22Rv1 (cell line): ENCODE measurements around the gene GPR62.

Experiments
- H3K27ac ChIP-seq: fragments of 450-650 bp; 2 replicates; pipeline ENCODE4 v1.5.1; 2017
- ZFX ChIP-seq: fragments of 450-650 bp; IDR thresholded peaks from 2 replicates; pipeline ENCODE4 v1.6.1; 2017; ENCODE audit warnings: antibody characterized with exemption, borderline replicate concordance
- TF ChIP-seq, protein P1 (sequence below): fragments of 450-650 bp; IDR thresholded peaks from 2 replicates; pipeline ENCODE4 v1.5.1; 2017; ENCODE audit warnings: mild to moderate bottlenecking

GPR62 gene

DNA sequence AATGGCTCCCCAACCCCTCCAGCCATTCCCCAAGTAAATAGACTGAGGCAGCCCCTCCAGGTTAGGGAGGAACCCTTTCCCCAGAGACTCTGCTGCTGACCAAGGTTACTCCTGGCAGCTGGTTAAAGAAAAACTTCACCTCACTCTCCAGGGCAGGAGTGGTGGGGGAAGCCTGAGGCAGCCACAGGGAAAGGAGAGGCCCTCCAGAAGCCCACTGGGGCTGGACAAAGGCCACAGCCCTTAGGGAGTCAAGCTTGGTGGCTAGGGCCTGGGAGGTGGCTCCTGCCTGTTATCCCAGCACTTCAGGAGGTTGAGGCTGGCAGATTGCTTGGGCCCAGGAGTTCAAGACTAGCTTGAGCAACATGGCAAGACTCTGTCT is 29.1 kb downstream of the GPR62 start:
- H3K27ac ChIP-seq: peak overlapping the region; percentile 99
- no peak for TF ChIP-seq ZFX
- TF ChIP-seq, protein P1, sequence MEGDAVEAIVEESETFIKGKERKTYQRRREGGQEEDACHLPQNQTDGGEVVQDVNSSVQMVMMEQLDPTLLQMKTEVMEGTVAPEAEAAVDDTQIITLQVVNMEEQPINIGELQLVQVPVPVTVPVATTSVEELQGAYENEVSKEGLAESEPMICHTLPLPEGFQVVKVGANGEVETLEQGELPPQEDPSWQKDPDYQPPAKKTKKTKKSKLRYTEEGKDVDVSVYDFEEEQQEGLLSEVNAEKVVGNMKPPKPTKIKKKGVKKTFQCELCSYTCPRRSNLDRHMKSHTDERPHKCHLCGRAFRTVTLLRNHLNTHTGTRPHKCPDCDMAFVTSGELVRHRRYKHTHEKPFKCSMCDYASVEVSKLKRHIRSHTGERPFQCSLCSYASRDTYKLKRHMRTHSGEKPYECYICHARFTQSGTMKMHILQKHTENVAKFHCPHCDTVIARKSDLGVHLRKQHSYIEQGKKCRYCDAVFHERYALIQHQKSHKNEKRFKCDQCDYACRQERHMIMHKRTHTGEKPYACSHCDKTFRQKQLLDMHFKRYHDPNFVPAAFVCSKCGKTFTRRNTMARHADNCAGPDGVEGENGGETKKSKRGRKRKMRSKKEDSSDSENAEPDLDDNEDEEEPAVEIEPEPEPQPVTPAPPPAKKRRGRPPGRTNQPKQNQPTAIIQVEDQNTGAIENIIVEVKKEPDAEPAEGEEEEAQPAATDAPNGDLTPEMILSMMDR: no peak

DNA sequence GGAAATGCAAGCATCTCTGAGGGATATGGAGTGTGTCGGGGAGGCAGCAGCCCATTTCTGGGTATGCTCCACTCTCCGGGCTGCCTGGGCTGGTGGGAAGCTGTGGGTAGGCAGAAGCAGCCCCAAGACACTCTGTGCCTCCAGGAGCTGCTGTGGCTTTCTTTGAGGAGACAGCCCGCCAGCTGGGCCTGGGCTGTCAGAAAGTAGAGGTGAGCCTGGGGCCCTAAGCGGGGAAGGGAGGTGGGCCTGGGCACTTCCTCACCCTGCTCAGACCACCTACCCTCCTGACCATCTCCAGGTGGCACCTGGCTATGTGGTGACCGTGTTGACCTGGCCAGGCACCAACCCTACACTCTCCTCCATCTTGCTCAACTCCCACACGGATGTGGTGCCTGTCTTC is 29.9 kb downstream of the GPR62 start:
- peak overlapping the region; percentile 99 for H3K27ac ChIP-seq
- TF ChIP-seq, protein P1: no peak
- no peak for TF ChIP-seq ZFX

DNA sequence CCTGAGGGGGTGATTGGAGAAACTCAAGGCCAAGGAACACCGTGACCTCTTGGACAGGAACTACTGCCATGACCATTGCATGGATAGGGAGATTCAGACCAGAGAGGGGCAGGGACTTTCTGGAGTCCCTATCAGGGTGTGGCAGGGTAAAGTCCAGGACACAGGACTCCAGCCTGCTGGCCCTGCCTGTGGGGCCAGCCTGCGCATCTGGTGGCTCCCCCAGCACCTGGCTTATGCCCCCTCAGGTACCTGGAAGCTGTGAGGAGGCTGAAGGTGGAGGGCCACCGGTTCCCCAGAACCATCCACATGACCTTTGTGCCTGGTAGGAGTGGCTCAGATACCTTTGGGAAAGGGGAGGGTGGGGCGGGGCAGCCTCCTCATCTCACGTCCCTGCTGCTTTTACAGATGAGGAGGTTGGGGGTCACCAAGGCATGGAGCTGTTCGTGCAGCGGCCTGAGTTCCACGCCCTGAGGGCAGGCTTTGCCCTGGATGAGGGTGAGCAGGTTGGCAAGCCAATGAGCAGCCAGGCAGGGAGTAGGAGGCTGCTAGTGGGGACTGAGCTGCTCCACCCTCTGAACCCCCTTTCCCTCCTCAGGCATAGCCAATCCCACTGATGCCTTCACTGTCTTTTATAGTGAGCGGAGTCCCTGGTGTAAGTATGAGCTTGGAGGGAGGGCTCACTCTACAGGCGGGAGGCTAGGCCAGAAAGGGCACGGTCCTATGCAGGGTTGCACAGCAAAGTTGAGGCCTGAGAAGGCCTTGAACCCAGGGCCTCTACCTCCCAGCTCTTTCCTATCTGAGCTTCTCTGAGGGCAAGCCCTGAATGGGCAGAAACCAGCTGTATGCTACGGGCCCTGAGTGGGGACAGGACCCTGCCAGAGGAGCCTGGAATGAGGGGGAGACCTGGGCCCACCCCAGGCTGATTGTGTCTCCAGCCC is 31.1 kb downstream of the GPR62 start:
- H3K27ac ChIP-seq: peak overlapping the region; percentile 99; the same call in 1 of the 2 replicates
- no peak for TF ChIP-seq ZFX
- TF ChIP-seq, protein P1: no peak

DNA sequence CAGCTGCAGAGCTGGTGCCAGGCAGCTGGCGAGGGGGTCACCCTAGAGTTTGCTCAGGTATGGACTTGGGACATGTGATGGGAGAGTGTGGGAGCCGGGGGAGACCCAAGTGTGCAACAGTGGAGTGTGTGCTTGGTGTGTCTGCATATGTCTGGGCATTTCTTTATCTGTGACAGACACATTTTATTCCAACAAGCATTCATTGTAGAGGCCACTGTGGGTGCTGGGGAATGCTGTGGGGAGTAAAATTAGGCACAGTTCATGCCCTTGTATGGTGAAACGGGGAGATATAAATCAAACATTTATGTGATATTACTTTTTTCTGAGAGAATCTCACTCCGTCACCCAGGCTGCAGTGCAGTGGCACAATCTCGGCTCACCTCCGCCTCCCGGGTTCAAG is 32.4 kb downstream of the GPR62 start:
- peak overlapping the region; percentile 99; the same call in 1 of the 2 replicates for H3K27ac ChIP-seq
- TF ChIP-seq, protein P1: no peak
- no peak for TF ChIP-seq ZFX

DNA sequence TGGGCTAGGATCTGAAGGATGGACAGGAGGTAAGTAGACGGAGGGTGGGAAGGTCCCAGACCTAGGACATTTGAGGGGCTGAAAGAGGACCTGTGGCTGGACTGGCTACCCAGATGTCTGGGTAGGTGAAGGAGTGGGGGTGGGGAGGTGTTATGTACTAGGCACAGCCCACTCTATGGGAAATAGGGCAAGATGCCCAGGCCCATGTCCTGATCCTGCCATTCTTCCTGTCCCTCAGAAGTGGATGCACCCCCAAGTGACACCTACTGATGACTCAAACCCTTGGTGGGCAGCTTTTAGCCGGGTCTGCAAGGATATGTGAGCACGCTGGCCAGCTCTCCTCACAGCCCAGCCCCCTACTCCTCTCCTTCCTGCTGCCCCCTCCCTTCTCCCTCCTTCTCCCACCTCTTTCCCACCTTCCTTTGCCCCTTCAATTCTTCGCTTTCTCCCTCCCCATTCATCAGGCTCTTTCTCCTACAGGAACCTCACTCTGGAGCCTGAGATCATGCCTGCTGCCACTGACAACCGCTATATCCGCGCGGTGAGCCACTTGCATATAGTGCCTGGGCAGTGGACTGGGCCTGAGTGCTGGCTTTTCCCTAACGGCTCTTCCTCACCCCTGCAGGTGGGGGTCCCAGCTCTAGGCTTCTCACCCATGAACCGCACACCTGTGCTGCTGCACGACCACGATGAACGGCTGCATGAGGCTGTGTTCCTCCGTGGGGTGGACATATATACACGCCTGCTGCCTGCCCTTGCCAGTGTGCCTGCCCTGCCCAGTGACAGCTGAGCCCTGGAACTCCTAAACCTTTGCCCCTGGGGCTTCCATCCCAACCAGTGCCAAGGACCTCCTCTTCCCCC is 33.3 kb downstream of the GPR62 start:
- peak overlapping the region; percentile 85 for H3K27ac ChIP-seq
- TF ChIP-seq, protein P1: no peak
- TF ChIP-seq ZFX: no peak

DNA sequence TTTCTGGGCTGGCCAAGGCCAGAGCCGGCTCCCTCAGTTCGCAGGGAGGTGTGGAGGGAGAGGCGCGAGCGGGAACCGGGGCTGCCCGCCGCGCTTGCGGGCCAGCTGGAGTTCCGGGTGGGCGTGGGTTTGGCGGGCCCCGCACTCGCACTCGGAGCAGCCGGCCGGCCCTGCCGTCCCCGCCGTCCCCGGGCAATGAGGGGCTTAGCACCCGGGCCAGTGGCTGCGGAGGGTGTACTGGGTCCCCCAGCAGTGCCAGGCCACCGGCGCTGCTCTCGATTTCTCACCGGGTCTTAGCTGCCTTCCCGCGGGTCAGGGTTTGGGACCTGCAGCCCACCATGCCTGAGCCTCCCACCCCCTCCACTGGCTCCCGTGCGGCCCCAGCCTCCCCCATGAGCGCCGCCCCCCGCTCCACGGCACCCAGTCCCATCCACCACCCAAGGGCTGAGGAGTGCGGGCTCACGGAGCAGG is 35.4 kb downstream of the GPR62 start:
- H3K27ac ChIP-seq: peak overlapping the region; percentile 85

DNA sequence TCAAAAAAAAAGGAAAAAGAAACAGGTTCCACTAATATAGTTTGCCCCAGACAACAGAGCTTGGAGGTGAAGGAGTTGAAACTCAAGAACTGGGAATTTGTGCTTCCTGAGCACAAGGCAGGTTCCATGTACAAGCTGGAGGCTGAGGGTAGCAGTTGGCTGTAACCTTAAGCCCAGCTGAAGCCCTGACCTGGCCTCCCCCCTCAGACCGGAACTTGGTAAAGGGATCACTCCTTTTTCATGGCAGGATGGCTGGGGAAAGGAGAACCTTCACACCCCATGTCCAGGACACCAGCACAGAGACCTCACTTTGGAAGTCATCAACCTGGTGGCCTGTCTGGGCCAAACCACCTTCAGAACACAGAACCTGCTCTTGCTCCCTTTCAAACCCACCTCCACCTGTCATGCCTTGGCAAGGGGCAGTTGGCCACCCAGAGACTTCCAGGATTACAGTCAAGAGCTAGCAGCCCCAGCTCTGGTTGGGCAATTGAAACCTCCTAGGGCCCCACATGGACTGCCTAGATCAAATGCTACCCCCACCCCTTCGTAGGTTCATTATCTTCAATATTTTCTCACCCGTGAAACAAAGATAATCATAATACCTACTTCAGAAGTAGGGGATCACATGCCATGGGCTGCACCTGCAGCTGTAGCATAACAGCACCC is 37.0 kb downstream of the GPR62 start:
- no peak for TF ChIP-seq ZFX
- TF ChIP-seq, protein P1: no peak
- H3K27ac ChIP-seq: peak overlapping the region; percentile 85

DNA sequence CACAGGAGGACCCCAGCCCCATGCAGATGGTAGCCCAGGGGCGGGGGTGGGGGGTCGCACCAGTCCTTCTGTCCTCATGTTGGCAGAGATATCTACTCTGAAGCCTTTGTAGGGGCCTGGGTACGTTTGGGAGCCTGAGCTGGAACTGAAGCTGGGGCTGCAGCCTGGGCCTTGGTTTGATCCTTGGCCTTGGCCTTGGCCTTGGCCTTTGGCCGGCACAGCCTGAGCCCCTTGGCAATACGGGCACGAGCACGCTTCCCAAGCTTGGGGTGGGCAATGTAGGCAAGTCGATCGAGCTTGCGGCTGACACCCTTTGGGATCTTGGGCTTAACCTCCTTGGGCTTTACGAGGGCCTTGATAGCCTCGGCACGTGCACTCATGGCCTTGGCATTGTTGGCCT is 38.5 kb downstream of the GPR62 start:
- H3K27ac ChIP-seq: peak overlapping the region; percentile 85
